DMS 273 treated with DMSO at 0.1 percent for 48 hours (cell line): ENCODE measurements around the gene RNF223.
"Not testable (repeated sequence)": the region's sequence is repeated elsewhere in the genome, so short reads cannot be mapped to it uniquely, and the experiment has no call there.

Experiments
- DNase-seq: peaks from one replicate; lab custom pipeline; 2025; lab: John Stamatoyannopoulos, UW

Gene RNF223

GRCh38 chr1:1059494-1060280 lies 14.4 kb downstream of the RNF223 start:
- DNase-seq, result no peak

- DNase-seq, result no peak
Measured at GRCh38 chr1:1058921-1059493, 15.1 kb downstream of the RNF223 start.

DNA sequence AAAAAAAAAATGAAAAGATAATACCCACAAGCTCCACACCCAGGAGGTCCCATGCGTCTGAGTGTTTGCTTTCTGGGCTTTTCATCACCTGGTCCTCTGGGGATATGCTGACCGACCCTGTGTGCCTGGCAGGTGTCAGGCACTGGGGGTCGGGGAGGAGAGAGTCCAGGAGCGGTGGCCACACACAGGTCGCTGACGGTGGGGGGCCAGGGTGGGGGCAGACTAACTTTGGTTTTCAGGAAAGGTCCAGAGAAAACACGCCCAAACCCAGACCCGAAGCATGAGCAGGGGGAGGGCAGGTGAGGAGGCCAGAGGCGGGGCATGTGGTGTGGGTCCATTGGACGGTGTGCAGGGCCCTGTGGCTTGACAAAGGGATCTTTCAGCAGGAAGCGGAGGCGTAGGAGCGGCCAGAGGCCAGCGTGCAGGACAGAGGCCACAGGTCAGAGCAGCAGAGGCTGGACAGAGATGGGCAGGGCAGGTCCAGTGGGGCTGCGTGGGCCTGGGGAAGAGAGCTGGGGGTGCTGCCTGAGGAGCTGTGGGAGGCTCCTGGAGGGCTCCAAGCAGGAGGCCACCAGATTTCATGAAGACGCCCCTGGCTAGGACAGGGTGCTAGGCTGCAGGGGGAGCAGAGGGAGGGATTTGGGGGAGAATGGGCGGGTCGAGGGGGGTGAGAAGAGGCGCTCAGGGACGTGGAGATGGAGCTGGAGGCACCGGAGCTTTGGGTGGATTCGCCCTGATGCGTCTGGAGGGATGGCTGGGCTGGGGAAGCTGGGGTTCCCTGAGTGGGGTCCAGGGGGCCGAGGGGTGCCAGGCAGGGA lies 15.8 kb downstream of the RNF223 start:
- DNase-seq, result no peak

DNA sequence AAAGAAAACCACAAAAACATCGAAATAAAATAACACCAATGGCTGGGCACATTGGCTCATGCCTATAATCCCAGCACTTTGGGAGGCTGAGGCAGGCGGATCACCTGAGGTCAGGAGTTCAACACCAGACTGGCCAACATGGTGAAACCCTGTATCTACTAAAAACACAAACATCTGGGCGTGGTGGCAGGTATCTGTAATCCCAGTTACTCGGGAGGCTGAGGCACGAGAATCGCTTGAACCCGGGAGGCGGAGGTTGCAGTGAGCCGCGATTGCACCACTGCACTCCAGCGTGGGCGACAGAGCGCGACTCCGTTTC lies 16.4 kb downstream of the RNF223 start:
- DNase-seq, result not testable (repeated sequence)

GRCh38 chr1:1055841-1056736 lies 18.0 kb downstream of the RNF223 start:
- no peak for DNase-seq

DNA sequence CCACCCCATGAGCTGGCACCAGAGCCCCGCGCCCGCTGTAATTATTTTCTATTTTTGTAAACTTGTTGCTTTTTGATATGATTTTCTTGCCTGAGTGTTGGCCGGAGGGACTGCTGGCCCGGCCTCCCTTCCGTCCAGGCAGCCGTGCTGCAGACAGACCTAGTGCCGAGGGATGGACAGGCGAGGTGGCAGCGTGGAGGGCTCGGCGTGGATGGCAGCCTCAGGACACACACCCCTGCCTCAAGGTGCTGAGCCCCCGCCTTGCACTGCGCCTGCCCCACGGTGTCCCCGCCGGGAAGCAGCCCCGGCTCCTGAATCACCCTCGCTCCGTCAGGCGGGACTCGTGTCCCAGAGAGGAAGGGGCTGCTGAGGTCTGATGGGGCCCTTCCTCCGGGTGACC lies 19.1 kb downstream of the RNF223 start:
- DNase-seq, result no peak

GRCh38 chr1:1054099-1054700 lies 19.9 kb downstream of the RNF223 start:
- DNase-seq, result no peak

DNA sequence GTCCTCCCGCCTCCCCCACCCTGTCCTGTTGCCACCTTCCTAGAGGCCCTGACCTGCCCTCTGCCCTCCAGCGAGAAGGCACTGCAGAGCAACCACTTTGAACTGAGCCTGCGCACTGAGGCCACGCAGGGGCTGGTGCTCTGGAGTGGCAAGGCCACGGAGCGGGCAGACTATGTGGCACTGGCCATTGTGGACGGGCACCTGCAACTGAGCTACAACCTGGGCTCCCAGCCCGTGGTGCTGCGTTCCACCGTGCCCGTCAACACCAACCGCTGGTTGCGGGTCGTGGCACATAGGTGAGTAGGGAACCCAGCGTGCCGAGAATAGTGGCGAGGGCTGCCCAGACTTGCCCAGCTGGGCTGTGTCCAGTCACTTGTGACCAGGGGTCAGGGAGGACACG lies 20.4 kb downstream of the RNF223 start:
- DNase-seq, result no peak

GRCh38 chr1:1053022-1053421 lies 21.1 kb downstream of the RNF223 start:
- no peak for DNase-seq

DNA sequence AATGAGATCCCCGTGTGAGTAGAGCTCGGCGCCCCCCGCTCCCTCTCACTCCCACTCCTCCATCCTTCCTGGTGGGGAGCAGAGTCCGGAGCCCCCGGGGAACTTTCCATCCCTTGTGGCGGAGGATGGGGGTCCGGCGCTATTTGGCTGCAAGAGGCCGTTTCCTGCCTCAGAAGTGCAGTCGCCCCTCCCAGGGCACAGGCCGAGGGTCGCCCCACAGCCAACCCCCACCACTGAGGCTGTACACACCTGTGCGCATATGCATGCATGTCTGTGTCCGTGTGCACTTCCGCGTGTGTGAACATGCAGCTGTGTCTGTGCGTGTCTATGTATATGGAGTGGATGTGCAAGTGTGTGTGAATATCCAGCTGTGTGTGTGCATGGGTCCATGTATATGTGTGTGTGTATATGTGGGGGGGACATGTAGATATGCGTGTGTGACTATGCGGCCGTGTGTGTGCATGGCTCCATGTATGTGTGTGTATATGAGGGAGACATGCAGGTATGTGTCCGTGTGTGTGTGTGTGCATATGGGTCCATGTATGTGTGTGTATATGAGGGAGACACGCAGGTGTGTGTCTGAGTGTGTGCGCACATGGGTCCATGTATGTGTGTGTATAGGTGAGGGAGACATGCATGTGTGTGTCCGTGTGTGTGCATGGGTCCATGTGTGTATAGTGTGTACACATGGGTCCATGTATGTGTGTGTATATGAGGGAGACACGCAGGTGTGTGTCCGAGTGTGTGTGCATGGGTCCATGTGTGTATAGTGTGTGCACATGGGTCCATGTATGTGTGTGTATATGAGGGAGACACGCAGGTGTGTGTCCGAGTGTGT lies 21.9 kb downstream of the RNF223 start:
- DNase-seq, result no peak

- DNase-seq, result no peak
Measured at GRCh38 chr1:1051127-1051810, 22.8 kb downstream of the RNF223 start.

GRCh38 chr1:1050577-1051052 lies 23.5 kb downstream of the RNF223 start:
- DNase-seq, result no peak

DNA sequence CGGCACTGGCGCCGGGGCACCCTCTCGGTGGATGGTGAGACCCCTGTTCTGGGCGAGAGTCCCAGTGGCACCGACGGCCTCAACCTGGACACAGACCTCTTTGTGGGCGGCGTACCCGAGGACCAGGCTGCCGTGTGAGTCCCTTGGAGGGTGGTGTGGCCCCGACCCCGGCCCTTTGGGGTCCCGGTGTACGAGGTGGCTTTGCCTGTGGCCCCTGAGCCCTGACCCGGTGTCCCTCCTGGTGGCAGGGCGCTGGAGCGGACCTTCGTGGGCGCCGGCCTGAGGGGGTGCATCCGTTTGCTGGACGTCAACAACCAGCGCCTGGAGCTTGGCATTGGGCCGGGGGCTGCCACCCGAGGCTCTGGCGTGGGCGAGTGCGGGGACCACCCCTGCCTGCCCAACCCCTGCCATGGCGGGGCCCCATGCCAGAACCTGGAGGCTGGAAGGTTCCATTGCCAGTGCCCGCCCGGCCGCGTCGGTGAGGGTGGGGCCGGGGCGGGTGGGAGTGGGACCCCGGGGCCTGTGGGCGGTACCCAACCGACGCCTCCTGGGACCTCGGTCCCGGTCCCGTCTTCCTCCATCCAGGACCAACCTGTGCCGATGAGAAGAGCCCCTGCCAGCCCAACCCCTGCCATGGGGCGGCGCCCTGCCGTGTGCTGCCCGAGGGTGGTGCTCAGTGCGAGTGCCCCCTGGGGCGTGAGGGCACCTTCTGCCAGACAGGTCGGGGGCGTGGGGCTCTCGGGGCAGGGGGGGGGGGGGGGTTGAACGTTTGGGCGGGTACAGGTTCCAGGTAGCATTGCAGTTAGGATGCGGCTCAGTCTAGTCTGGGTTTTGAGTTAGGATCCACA lies 24.6 kb downstream of the RNF223 start:
- no peak for DNase-seq

DNA sequence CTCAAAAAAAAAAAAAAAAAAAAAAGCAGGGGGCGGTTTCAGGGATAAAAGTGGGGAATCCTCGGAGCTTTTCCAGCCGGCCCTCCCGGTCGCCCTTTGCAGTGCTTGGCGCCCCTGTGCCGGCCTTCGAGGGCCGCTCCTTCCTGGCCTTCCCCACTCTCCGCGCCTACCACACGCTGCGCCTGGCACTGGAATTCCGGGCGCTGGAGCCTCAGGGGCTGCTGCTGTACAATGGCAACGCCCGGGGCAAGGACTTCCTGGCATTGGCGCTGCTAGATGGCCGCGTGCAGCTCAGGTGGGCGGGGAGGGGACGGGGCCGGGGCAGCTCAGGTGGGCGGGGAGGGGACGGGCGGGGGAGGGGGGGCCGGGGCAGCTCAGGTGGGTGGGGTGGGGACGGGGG lies 25.3 kb downstream of the RNF223 start:
- DNase-seq, result no peak

GRCh38 chr1:1047963-1048362 lies 26.1 kb downstream of the RNF223 start:
- no peak for DNase-seq

DNA sequence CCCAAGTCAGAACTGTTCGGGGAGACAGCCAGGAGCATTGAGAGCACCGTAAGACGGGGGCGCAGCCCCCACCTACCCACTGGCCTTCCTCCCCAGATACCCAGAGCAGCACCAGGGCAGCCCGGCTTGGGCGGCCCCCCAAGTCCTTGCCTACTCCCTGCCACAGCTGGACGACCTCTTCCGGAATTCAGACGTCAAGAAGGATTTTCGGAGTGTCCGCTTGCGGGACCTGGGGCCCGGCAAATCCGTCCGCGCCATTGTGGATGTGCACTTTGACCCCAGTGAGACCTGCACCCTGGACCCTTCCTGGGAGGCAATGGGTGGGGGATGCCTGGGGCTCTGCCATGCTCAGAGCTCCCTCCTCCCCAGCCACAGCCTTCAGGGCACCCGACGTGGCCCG lies 26.7 kb downstream of the RNF223 start:
- no peak for DNase-seq

DNA sequence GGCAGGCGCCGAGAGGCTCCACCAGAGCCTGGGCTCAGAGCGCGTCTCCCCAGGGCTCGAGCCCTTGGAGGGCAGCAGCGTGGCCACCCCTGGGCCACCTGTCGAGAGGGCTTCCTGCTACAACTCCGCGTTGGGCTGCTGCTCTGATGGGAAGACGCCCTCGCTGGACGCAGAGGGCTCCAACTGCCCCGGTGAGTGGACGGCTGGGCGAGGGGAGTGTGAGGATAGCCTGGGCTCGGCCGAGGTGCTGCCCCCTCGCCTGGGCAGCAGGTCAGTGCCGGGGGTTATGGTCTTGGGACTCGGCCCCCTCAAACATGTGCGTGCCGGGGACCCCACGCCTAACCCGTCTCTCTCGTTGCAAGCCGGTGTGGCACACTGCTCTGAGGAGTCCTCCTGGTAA lies 27.3 kb downstream of the RNF223 start:
- no peak for DNase-seq

DNA sequence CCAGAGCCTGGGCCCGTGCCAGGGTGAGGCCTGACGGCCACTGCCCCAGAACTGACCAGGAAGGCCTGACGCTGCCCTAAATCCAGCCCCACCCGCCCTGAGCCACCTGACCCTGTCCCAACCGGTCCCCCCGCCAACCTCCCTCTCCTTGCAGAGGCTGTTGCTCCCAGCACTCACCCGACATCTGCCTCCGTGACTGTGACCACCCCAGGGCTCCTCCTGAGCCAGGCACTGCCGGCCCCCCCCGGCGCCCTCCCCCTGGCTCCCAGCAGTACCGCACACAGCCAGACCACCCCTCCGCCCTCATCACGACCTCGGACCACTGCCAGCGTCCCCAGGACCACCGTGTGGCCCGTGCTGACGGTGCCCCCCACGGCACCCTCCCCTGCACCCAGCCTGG lies 27.9 kb downstream of the RNF223 start:
- DNase-seq, result no peak

- DNase-seq, result no peak
Measured at GRCh38 chr1:1045129-1045528, 29.0 kb downstream of the RNF223 start.
